HG03280 (cell line): ENCODE data around the gene ACAA1.

Experiments used
- ATAC-seq: cut with Tn5 transposase; IDR thresholded peaks from one replicate; pipeline ENCODE4 v1.9.1; 2021; ENCODE audit warnings: mild to moderate bottlenecking, moderate library complexity; ENCODE audit not compliant: unreplicated experiment

ACAA1 gene

GRCh38 chr3:38120693-38121450, 16.1 kb downstream of the ACAA1 start:
- no peak for ATAC-seq

- ATAC-seq, result no peak
These were observed 16.9 kb downstream of the ACAA1 start for GRCh38 chr3:38119821-38120692.

- ATAC-seq, result no peak
These were observed 17.7 kb downstream of the ACAA1 start for GRCh38 chr3:38119248-38119544.

- no peak for ATAC-seq
These were observed 18.3 kb downstream of the ACAA1 start for GRCh38 chr3:38118421-38119247.

GRCh38 chr3:38117748-38118420, 19.0 kb downstream of the ACAA1 start:
- peak; percentile 66 for ATAC-seq

GRCh38 chr3:38117163-38117716, 19.7 kb downstream of the ACAA1 start:
- ATAC-seq, result no peak

GRCh38 chr3:38116471-38117162, 20.3 kb downstream of the ACAA1 start:
- no peak for ATAC-seq

GRCh38 chr3:38115645-38116427, 21.1 kb downstream of the ACAA1 start:
- no peak for ATAC-seq

- no peak for ATAC-seq
These were observed 21.9 kb downstream of the ACAA1 start for GRCh38 chr3:38114875-38115644.

- no peak for ATAC-seq
These were observed 22.7 kb downstream of the ACAA1 start for GRCh38 chr3:38114052-38114874.

- no peak for ATAC-seq
These were observed 24.6 kb downstream of the ACAA1 start for GRCh38 chr3:38112378-38112761.

- no peak for ATAC-seq
These were observed 25.1 kb downstream of the ACAA1 start for GRCh38 chr3:38111696-38112377.

- no peak for ATAC-seq
These were observed 25.7 kb downstream of the ACAA1 start for GRCh38 chr3:38111201-38111600.

GRCh38 chr3:38110314-38111050, 26.4 kb downstream of the ACAA1 start:
- no peak for ATAC-seq

- ATAC-seq, result no peak
These were observed 27.2 kb downstream of the ACAA1 start for GRCh38 chr3:38109580-38110313.
